ENCODE measurements around the gene MTMR12. TPM values are rescaled to one million over a fixed set of nuclear protein-coding genes. Genes with fewer than 3 reads are reported as not detected.

MTMR12 gene
- total and polyA plus RNA-seq, 2 donors (not counting 1 experiment from before 2014, with no cell fraction given), result 9.6 to 29.2 TPM

GRCh38 chr5:32326216-32326772 is 13.6 kb upstream of the MTMR12 start:
- H3K36me3 ChIP-seq (replicated peaks in 1 of 2; ENCODE audit: control extremely low read depth in 1 of 2, control insufficient read depth in 1 of 2, extremely low read depth in 1 of 2, insufficient read depth in 2 of 2, low read length in 1 of 2), result no peaks in the 10 kb centered on the region
- H3K27ac ChIP-seq (ENCODE audit: low read length in 2 of 2), result no peak overlapping the region
- H4K20me1 ChIP-seq (ENCODE audit: control insufficient read depth, insufficient read depth, low read length, poor library complexity, severe bottlenecking), result no peaks in the 10 kb centered on the region
- WGBS (ENCODE audit: insufficient coverage), result 100% methylated on average over 1 of the region's 3 CpGs
- H3K79me2 ChIP-seq (ENCODE audit: control insufficient read depth, insufficient read depth, low read length), result no peaks in the 10 kb centered on the region
- POLR2A ChIA-PET, result no interaction called here
- peaks cover 0 to 30% (median 16%) of the 10 kb centered on the region in 3 donors for H3K9me3 ChIP-seq (ENCODE audit: control extremely low read depth in 1 of 3, control insufficient read depth in 2 of 3, insufficient read depth in 1 of 3, low read length in 2 of 3)
- ATAC-seq (ENCODE audit: low read depth) (no peak), DNase-seq (no peak)
- intact Hi-C loops (cut with micrococcal nuclease), result no loop called here
- no peaks in the 10 kb centered on the region for H3K27me3 ChIP-seq (replicated peaks in 1 of 4; ENCODE audit: control extremely low read depth in 1 of 4, control insufficient read depth in 3 of 4, insufficient read depth in 4 of 4, low read length in 3 of 4)
- no peaks in the 10 kb centered on the region for H3K27me3 Mint-ChIP-seq
- peaks cover 2% of the 10 kb centered on the region for H3K4me1 Mint-ChIP-seq
- no peak overlapping the region for H3K9ac ChIP-seq (ENCODE audit: low read length)
- no peak overlapping the region for H3K4me3 Mint-ChIP-seq
- TF ChIP-seq EZH2 (IDR thresholded peaks at IDR 0.05; ENCODE audit: borderline replicate concordance, insufficient read depth, low read depth, low read length, poor library complexity, severe bottlenecking), result no peak
- TF ChIP-seq, protein P1, sequence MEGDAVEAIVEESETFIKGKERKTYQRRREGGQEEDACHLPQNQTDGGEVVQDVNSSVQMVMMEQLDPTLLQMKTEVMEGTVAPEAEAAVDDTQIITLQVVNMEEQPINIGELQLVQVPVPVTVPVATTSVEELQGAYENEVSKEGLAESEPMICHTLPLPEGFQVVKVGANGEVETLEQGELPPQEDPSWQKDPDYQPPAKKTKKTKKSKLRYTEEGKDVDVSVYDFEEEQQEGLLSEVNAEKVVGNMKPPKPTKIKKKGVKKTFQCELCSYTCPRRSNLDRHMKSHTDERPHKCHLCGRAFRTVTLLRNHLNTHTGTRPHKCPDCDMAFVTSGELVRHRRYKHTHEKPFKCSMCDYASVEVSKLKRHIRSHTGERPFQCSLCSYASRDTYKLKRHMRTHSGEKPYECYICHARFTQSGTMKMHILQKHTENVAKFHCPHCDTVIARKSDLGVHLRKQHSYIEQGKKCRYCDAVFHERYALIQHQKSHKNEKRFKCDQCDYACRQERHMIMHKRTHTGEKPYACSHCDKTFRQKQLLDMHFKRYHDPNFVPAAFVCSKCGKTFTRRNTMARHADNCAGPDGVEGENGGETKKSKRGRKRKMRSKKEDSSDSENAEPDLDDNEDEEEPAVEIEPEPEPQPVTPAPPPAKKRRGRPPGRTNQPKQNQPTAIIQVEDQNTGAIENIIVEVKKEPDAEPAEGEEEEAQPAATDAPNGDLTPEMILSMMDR (IDR thresholded peaks at IDR 0.05), result no peak
- CTCF ChIA-PET, result interaction anchor here (6.2 kb wide), 1 partner anchor 93 kb away, joined by 289 read pairs; no protein-coding TSS in a partner anchor
- H3K9me3 Mint-ChIP-seq (ENCODE audit: insufficient read depth), result no peaks in the 10 kb centered on the region
- H3K27ac Mint-ChIP-seq, result no peak overlapping the region
- no peak overlapping the region for H3K4me3 ChIP-seq (ENCODE audit: control extremely low read depth in 1 of 5, extremely low read depth in 1 of 5, insufficient read depth in 1 of 5, low read depth in 2 of 5, low read length in 4 of 5)
- H3K4me2 ChIP-seq (replicated peaks; ENCODE audit: low read depth, low read length, poor library complexity, severe bottlenecking), result no peak overlapping the region
- no peaks in the 10 kb centered on the region for H3K4me1 ChIP-seq (ENCODE audit: control insufficient read depth in 2 of 2, insufficient read depth in 2 of 2, low read length in 2 of 2)
- H2AFZ ChIP-seq (ENCODE audit: insufficient read depth, low read depth, low read length, poor library complexity, severe bottlenecking), result no peak overlapping the region

DNA sequence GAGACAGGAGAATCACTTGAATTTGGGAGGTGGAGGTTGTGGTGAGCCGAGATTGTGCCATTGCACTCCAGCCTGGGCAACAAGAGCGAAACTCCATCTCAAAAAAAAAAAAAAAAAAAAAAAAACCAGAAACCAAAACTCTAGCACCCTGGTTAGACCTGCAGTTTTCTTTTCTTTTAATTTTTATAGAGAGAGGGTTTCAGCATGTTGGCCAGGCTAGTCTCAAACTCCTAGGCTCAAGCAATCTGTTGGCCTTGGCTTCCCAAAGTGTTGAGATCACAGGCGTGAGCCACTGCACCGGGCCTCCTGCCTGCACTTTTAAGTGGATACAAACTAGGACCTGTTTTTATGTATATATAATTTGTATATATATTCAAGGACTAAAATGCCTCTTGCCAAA is 12.9 kb upstream of the MTMR12 start:
- H3K4me3 Mint-ChIP-seq, result no peak overlapping the region
- no peak for TF ChIP-seq EZH2 (IDR thresholded peaks at IDR 0.05; ENCODE audit: borderline replicate concordance, insufficient read depth, low read depth, low read length, poor library complexity, severe bottlenecking)
- TF ChIP-seq, protein P1 (IDR thresholded peaks at IDR 0.05), result no peak
- H3K27ac ChIP-seq (ENCODE audit: low read length in 2 of 2), result no peak overlapping the region
- no peaks in the 10 kb centered on the region for H3K27me3 ChIP-seq (replicated peaks in 1 of 4; ENCODE audit: control extremely low read depth in 1 of 4, control insufficient read depth in 3 of 4, insufficient read depth in 4 of 4, low read length in 3 of 4)
- CTCF ChIA-PET, result no interaction called here
- H2AFZ ChIP-seq (ENCODE audit: insufficient read depth, low read depth, low read length, poor library complexity, severe bottlenecking), result no peak overlapping the region
- H3K9me3 ChIP-seq (ENCODE audit: control extremely low read depth in 1 of 3, control insufficient read depth in 2 of 3, insufficient read depth in 1 of 3, low read length in 2 of 3), result peaks cover 0 to 37% (median 20%) of the 10 kb centered on the region in 3 donors
- no peak overlapping the region for H3K4me3 ChIP-seq (ENCODE audit: control extremely low read depth in 1 of 5, extremely low read depth in 1 of 5, insufficient read depth in 1 of 5, low read depth in 2 of 5, low read length in 4 of 5)
- no peaks in the 10 kb centered on the region for H3K4me1 ChIP-seq (ENCODE audit: control insufficient read depth in 2 of 2, insufficient read depth in 2 of 2, low read length in 2 of 2)
- no CpG with 5 or more reads among the region's 4 CpGs for WGBS (ENCODE audit: insufficient coverage)
- peaks cover 2% of the 10 kb centered on the region for H3K4me1 Mint-ChIP-seq
- H3K9ac ChIP-seq (ENCODE audit: low read length), result no peak overlapping the region
- ATAC-seq (ENCODE audit: low read depth) (no peak), DNase-seq (no peak)
- no peak overlapping the region for H3K27ac Mint-ChIP-seq
- H3K79me2 ChIP-seq (ENCODE audit: control insufficient read depth, insufficient read depth, low read length), result no peaks in the 10 kb centered on the region
- POLR2A ChIA-PET, result no interaction called here
- H3K36me3 ChIP-seq (replicated peaks in 1 of 2; ENCODE audit: control extremely low read depth in 1 of 2, control insufficient read depth in 1 of 2, extremely low read depth in 1 of 2, insufficient read depth in 2 of 2, low read length in 1 of 2), result no peaks in the 10 kb centered on the region
- no peaks in the 10 kb centered on the region for H3K9me3 Mint-ChIP-seq (ENCODE audit: insufficient read depth)
- H4K20me1 ChIP-seq (ENCODE audit: control insufficient read depth, insufficient read depth, low read length, poor library complexity, severe bottlenecking), result no peaks in the 10 kb centered on the region
- intact Hi-C loops (cut with micrococcal nuclease), result no loop called here
- H3K4me2 ChIP-seq (replicated peaks; ENCODE audit: low read depth, low read length, poor library complexity, severe bottlenecking), result no peak overlapping the region
- H3K27me3 Mint-ChIP-seq, result no peaks in the 10 kb centered on the region
